Central memory CD8-positive, alpha-beta T cell (primary cell): ENCODE data around the gene ATP6V0A4.

Source experiments
- ATAC-seq: fragments of 150-1000 bp; cut with Tn5 transposase; replicated peaks from 2 replicates; pipeline ENCODE4 v1.10.0; 2022; ENCODE audit warnings: mild to moderate bottlenecking, moderate FRiP score, moderate number of reproducible peaks; ENCODE audit not compliant: poor library complexity, severe bottlenecking; ENCODE audit errors: extremely low read depth
- DNase-seq, 2 donors: peaks; one replicate each; pipeline ENCODE4 v3.0.0; 2021; ENCODE audit warnings: low spot score in 2 of 2
- H3K27ac Mint-ChIP-seq: one replicate; pipeline ENCODE4 v1.8.0; 2022; ENCODE audit warnings: low read depth, mild to moderate bottlenecking, moderate library complexity, mixed read lengths
- H3K27me3 Mint-ChIP-seq: one replicate; pipeline ENCODE4 v1.8.0; 2022; ENCODE audit warnings: mixed read lengths
- H3K36me3 Mint-ChIP-seq: one replicate; pipeline ENCODE4 v1.8.0; 2022; ENCODE audit warnings: mild to moderate bottlenecking, moderate library complexity, mixed read lengths; ENCODE audit not compliant: insufficient read depth
- H3K4me1 Mint-ChIP-seq: one replicate; pipeline ENCODE4 v1.8.0; 2022; ENCODE audit warnings: mixed read lengths
- H3K4me3 Mint-ChIP-seq: one replicate; pipeline ENCODE4 v1.8.0; 2022; ENCODE audit warnings: mild to moderate bottlenecking, moderate library complexity, mixed read lengths
- H3K9me3 Mint-ChIP-seq: one replicate; pipeline ENCODE4 v1.8.0; 2022; ENCODE audit warnings: mixed read lengths

Gene ATP6V0A4

GRCh38 chr7:138658889-138659288 is 139.1 kb downstream of the ATP6V0A4 start:
- Mint-ChIP-seq H3K9me3 (no peaks in the 10 kb centered on the region), H3K36me3 (no peaks in the 10 kb centered on the region), H3K4me1 (no peaks in the 10 kb centered on the region), H3K27me3 (peaks cover 43% of the 10 kb centered on the region), H3K4me3 (no peak overlapping the region), H3K27ac (no peak overlapping the region)
- DNase-seq (no peak), ATAC-seq (no peak)

GRCh38 chr7:138657854-138658386 is 140.1 kb downstream of the ATP6V0A4 start:
- Mint-ChIP-seq H3K27me3 (peaks cover 34% of the 10 kb centered on the region), H3K4me1 (no peaks in the 10 kb centered on the region), H3K27ac (no peak overlapping the region), H3K36me3 (no peaks in the 10 kb centered on the region), H3K9me3 (no peaks in the 10 kb centered on the region), H3K4me3 (no peak overlapping the region)
- DNase-seq (no peak), ATAC-seq (no peak)

GRCh38 chr7:138656952-138657351 is 141.0 kb downstream of the ATP6V0A4 start:
- Mint-ChIP-seq H3K4me1 (no peaks in the 10 kb centered on the region), H3K36me3 (no peaks in the 10 kb centered on the region), H3K27ac (no peak overlapping the region), H3K27me3 (peaks cover 26% of the 10 kb centered on the region), H3K9me3 (no peaks in the 10 kb centered on the region), H3K4me3 (no peak overlapping the region)
- no peak for DNase-seq
- ATAC-seq: no peak
